NOMO-1 treated with dmso at 0.1 percent for 144 hours (cell line): ENCODE results near the gene ZNF17.

Experiments used
- DNase-seq: peaks from one replicate; lab custom pipeline; 2025; ENCODE audit not compliant: unreplicated experiment; lab: John Stamatoyannopoulos, UW

ZNF17 gene

DNA sequence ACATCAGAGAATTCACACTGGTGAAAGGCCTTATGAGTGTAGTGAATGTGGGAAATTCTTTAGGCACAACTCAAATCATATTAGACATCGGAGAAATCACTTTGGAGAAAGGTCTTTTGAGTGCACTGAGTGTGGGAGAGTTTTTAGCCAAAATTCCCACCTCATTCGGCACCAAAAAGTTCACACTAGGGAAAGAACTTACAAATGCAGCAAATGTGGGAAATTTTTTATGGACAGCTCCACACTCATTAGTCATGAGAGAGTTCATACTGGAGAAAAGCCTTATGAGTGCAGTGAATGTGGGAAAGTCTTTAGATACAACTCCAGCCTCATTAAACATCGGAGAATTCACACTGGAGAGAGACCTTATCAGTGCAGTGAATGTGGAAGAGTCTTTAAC is 10.1 kb downstream of the ZNF17 start:
- DNase-seq: no peak

DNA sequence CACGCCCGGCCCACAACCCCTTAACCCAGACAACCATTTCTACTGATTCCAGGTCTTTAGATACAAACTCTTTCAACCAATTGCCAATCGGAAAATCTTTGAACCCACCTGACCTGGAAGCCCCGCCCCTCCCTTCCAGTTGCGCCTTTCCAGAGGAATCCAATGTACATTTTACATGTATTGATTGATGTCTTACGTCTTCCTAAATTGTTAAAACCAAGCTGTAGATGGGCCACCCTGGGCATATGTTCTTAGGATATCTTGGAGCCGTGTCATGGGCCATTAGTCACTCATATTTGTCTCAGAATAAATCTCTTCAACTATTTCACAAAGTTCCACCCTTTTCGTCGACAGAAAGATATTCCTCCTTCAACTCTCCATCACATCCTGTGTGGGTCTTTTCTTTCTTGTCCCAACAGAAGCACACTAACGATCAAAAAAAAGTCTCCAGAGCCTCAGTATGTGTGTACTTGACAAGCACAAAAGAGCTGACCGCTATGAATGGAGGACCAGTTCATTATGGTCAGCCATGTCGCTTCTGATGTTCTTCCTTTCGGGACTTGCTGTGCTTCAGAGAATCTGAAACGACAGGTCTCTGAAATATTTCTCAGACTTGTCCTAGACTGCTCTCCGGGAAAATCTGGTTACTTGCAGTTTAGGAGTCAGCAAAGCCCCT is 23.6 kb downstream of the ZNF17 start:
- DNase-seq: no peak

GRCh38 chr19:57435062-57435978 is 24.4 kb downstream of the ZNF17 start, which contains the start of gene ZNF749:
Gene ZNF749 (plus strand): TSS chr19:57435325. CDS start chr19:57435579, 254 bp downstream.
- peak; percentile 96 for DNase-seq

- no peak for DNase-seq
Measured at GRCh38 chr19:57436417-57436816, 25.5 kb downstream of the ZNF17 start.

GRCh38 chr19:57437931-57438330 is 27.0 kb downstream of the ZNF17 start:
- DNase-seq: no peak

DNA sequence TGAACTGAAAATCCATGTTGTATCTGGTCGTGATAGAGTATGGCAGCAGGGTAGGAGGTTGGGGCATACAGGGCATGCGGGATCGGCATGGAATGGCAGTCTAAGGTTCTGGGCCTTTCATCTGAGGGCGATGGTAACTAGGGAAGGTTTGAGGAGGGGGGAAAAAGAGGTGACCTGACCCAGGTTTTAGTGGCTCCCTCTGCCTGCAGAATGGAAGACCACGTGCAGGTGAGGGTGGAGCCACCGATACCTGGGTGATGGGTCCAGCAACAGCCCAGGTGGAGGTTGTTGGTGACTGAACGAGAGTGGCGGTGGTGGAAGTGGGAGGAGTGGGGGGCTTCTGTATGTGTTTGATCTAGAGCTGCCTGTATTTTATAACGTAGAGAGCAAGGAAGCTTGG is 28.0 kb downstream of the ZNF17 start:
- DNase-seq: no peak

GRCh38 chr19:57441979-57442752 is 31.2 kb downstream of the ZNF17 start:
- no peak for DNase-seq

- DNase-seq: no peak
Measured at GRCh38 chr19:57443121-57443696, 32.2 kb downstream of the ZNF17 start.

GRCh38 chr19:57452307-57452706 is 41.3 kb downstream of the ZNF17 start:
- DNase-seq: no peak

DNA sequence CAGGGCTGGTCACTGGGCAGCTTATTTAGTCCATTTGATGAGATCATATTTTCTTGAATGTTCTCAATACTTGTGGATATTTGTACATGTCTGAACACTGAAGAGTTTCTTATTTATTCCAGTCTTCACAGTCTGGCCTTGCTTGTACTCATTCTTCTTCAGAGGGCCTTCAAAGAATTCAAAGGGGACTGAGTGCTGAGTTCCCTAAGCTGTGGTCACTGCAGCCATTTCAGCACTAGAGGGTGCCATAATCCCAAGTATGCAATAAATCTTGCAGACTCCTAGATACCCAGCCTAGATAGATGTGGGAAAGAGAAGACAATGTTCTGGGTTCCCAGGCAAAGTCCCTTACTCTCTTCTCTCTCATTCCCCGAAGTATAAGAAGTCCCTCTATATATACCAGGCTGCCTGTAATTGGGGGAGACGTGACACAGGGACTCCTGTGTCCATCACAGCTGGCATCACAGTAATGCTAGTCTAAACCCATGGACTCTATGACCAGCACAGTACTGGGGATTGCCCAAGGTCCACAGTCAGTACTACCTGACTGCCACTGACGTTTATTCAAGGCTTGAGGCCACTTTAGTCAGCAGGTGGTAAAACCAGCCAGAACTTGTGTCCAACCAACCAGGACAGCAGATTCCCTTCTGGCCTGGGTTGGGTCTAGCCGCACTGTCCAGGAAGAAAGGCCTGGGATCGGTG is 54.9 kb downstream of the ZNF17 start:
- peak; percentile 8 for DNase-seq

- DNase-seq: no peak
Measured at GRCh38 chr19:57466489-57466888, 55.5 kb downstream of the ZNF17 start.
